NAMALWA (cell line): ENCODE data around the gene PLEKHG4B.
"Not testable (repeated sequence)": the region's sequence is repeated elsewhere in the genome, so short reads cannot be mapped to it uniquely, and the experiment has no call there.

Experiments
- DNase-seq: peaks from one replicate; pipeline ENCODE4 v3.0.0-alpha.2; 2015; ENCODE audit warnings: low spot score

Gene PLEKHG4B

DNA sequence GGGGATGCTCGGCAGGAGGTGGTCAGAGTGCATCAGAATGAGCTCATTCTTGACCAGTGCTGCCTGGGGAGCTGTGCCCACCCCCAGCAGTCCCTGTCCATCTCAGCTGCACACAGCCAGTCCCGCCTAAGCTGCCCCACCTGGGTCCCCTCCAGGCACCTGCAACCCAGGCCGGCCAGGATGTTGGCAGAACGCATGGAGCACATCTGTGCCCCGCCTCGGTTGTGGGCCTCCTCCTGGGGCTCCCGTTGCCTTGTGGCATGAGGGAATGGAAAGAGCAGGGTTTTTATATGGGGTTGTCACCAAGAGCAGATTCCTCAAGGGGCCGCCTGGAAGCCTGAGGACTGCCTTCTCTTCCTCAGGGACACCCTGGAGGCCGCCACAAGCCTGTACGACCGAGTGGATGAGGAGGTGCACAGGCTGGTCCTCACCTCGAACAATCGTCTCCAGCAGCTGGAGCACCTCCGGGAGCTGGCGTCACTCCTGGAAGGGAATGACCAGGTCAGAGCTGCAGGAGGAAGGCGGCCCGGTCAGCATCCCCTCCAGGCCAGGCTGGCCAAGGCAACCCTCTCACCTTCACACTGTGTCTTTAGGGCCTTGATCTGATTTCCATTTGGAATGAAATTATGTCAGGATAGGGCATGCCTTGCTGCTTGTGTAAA is 64.6 kb downstream of the PLEKHG4B start:
- DNase-seq, result no peak

DNA sequence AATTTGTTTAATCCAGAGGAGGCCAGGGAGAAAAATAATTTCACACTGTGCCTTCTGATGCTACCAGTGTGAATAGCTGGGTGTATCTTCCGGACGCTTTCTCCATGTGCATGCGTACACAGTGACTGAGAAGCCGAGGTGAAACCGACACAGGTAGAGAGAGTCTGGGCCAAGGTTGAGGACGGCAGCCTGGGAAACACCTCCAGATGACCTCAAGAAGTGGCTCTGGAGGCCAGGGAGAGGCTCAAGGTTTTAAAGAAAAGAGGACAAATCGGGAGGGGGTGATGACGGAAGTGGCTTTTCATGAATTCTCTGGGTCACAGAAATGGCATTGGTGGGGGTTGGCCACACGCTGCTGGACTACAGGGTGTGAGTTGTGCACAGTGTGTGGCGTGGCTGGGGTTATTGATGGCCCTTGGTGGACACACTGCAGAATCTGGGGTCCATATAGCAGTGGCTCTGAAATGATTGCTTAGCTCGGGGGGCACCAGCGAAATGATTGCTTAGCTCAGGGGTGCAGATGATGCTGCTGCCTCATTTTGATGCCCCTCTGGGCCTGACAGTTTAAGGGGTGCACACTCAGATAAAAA is 65.3 kb downstream of the PLEKHG4B start:
- DNase-seq, result no peak

DNA sequence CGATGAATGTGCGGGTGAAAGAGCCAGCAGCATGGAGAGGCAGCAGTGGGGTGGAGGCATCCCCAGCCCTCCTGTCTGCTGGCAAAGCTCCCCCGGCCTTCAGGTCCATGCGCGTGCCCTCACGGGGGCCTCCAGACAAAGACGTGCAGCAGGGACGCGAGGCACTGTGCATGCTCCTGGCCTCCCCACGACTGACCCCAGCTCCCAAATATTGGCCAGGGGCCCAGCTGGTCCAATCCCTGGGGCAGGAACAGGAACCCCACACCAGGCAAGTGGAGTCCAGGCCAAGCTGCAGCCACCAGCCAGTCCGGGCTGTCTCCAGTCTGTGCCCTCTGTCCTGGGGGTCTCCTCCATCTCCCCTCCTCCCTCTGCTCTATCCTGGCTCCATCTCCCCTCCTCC is 65.8 kb downstream of the PLEKHG4B start:
- no peak for DNase-seq

DNA sequence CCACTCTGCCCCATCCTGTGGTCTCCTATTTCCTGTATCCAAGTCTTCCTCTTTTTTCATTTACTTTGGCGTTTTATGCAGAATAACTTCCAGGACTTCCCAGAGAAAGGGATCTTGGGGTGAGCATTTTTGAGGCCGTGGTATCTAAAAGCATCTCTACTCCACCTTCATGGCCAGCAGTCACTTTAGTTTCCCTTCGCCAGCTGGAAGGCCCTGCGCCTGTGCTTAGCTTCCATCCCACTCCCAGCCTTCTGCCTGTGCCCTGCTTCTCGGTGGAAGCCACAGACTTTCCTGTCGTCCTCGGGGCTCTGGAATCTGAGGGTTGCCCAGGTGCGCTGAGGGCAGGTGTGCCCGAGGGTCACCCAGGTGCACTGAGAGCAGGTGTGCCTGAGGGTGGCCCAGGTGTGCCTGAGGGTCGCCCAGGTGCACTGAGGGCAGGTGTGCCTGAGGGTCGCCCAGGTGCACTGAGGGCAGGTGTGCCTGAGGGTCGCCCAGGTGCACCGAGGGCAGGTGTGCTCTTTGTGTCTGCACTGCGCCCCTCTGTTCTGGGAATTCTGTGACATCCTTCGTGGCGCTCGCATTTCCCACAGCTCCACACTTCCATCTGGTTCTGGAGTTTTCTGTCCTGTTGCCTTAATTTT is 67.0 kb downstream of the PLEKHG4B start:
- DNase-seq, result no peak

DNA sequence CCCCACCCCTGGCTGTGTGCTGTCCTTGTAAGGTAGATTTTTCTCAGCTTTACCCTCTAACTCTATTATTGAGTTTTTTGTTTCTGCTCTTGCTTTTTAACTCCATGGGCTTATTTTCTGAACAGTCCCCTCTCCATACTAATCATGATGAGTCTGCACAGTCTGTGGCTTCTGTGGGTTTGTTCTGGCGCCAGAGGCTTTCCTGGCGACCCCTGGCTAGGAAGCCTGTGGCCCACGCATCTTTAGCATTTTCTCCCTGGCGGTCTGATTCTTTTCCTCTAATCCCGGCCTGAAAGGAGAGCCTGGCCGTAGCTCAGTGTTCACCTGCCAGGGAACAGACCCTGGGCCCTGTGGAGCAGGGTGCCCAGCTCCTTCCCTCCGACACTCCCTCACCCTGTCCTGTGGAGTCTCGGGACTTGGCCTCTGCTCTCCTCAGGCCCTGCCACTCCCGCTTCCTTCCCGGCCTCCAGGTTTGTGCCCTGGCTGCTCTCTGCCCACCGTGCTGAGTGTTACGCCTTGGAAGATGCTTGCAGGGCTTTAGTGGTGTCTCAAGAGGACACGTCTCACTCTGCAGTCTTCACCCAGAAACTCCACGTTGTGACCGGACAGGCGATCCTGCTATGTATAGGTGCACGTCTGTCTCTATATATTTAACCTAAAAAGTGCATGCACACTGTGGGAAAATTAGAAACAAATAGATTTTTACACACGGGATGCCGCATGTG is 67.6 kb downstream of the PLEKHG4B start:
- no peak for DNase-seq

DNA sequence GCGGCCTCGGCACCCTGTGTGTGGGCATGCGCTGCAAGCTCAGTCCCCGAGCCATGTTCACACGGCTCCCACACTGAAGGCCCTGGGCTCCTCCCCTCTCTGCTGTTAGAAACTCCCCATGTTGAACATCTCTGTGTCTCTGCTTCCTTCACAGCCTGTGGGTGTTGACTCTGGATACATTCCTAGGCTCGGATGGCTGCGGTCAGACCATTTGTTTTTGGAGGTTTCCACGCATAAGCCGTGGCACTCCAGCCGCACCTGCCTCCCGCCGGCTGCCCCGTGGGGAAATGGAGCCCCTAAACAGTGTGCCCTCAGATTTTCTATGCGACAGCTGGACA is 68.2 kb downstream of the PLEKHG4B start:
- no peak for DNase-seq

DNA sequence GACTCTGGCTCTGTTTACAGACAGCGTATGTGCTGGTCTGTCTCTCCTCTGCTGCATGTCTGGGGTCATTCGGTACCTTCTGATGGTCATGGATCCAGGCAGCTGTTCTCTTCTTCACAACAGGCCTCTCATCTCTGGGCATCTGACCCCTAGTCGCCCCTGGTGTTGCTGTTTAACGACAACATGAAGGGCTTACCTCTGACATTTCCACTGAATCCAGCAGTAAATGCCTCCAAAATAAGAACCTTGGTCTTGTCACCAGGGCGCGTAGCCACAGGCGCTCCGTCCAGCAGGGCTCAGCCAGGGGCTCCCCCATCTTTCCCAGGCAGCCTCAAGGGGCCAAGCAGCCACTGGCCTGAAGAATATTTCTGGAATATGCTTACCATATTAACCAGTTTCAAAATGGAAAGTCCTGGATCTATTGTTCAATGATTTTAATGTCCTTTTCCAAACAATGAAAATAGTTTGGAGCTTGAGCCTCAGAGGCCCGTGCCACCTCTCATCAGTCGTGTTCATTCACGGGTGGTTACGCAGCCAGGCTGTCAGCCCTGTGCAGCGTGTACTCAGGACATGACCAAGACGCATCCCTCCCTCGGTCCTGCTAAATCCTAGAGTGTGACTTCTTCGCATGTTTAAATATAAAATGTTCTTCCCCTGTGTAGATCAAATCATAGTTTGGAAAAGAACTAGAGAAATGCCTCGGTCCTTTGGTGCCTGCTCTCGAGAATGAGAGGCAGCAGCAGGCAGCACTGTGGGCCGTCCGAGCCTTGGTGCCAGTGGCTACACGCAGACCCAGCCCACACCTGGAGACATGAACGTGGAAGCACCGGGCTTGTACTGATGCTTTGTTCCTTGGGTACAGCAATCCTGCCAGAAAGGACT is 69.2 kb downstream of the PLEKHG4B start:
- no peak for DNase-seq

DNA sequence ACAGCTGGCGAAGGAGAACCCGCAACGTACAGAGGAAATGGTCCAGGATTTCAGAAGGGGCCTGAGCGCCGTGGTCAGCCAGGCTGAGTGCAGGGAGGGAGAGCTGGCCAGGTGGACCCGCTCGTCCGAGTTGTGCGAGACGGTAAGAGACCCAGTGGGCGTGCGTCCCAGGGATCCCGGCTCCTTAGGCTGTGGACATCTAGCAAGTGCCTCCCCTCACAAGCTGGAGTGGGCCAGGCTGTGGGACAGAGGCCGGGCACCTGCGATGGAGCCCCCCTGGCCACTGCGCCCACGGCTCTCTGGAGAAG is 69.8 kb downstream of the PLEKHG4B start:
- no peak for DNase-seq

DNA sequence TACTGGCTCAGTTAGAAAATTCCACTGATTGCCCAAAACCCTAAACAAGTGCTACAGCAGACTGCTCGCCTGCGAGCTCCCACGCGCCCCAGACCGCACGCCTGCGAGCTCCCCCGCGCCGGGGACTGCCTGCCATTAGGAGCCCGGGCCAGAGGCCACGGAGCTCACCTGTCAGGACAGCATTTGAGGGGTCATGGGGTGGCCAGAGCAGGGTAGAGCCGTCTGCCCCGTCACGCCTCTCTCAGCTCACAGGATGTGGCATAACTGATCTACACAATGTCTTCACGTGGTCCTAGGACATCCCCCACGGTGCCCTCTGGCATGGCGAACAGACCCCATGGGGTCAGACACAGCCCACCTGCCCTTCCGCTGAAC is 70.2 kb downstream of the PLEKHG4B start:
- no peak for DNase-seq

DNA sequence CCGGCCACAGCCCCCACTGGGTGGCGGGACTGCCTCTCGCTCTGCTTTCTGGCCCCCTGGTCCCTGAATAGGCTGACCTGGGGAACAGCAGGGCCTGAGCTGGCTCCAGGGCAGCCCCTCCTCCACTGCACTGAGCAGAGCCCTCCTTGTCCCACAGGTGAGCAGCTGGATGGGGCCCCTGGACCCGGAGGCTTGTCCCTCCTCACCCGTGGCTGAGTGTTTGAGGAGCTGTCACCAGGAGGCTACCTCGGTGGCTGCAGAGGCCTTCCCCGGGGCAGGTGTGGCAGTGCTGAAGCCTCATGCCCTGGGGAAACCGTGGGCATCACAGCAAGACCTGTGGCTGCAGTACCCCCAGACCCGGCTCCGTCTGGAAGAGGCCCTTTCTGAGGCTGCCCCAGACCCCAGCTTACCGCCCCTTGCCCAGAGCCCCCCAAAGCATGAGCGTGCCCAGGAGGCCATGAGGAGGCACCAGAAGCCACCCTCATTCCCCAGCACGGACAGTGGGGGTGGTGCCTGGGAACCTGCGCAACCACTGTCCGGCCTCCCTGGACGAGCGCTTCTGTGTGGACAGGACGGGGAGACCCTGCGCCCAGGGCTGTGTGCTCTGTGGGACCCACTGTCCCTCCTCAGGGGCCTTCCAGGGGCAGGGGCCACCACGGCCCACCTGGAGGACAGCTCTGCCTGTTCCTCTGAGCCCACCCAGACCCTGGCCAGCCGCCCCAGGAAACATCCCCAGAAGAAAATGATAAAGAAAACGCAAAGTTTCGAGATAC is 70.8 kb downstream of the PLEKHG4B start:
- DNase-seq, result no peak

DNA sequence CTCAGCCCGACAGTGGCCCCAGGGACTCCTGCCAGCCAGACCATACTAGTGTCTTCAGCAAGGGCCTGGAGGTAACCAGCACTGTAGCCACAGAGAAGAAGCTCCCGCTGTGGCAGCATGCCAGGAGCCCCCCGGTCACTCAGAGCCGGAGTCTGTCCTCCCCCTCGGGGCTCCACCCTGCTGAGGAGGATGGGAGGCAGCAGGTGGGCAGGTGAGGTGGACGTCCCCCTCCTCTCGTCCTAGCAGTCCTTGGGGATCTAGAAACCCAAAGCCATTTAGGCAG is 71.3 kb downstream of the PLEKHG4B start:
- DNase-seq, result no peak

DNA sequence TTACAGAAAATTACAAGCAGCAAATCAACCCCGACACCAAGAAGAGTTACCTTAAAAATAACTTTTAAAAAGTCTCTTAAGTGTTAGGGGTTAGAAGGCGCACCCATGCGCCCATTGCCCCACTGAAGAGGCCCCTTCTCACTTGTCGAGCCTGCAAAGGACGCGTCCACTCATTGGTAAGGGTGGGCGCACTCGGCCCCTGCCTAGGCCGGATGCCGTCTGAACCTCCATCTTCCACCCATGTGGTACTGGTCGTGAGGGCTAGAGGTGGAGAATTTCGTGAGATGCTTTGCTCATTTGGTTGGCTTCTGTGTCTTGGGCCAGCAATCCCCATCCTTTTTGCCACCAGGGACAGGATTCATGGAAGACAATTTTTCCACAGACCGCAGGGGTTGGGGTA is 71.9 kb downstream of the PLEKHG4B start:
- no peak for DNase-seq

DNA sequence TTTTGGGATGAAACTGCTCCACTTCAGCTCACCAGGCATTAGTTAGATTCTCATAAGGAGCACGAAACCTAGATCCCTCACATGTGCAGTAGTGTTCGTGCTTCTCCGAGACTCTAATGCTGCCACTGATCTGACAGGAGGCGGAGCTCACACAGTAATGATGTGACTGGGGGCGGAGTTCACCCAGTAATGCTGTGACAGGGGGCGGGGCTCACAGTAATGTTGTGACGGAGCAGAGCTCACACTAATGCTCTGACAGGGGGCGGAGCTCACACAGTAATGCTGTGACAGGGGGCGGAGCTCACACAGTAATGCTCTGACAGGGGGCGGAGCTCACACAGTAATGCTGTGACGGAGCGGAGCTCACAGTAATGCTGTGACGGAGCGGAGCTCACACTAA is 72.3 kb downstream of the PLEKHG4B start:
- peak; percentile 46 for DNase-seq

DNA sequence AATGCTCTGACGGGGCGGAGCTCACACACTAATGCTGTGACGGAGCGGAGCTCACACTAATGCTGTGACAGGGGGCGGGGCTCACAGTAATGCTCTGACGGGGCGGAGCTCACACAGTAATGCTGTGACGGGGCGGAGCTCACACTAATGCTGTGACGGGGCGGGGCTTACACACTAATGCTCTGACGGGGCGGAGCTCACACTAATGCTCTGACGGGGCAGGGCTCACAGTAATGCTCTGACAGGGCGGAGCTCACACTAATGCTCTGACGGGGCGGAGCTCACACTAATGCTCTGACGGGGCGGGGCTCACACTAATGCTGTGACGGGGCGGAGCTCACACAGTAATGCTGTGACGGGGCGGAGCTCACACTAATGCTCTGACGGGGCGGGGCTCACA is 72.8 kb downstream of the PLEKHG4B start:
- not testable (repeated sequence) for DNase-seq

DNA sequence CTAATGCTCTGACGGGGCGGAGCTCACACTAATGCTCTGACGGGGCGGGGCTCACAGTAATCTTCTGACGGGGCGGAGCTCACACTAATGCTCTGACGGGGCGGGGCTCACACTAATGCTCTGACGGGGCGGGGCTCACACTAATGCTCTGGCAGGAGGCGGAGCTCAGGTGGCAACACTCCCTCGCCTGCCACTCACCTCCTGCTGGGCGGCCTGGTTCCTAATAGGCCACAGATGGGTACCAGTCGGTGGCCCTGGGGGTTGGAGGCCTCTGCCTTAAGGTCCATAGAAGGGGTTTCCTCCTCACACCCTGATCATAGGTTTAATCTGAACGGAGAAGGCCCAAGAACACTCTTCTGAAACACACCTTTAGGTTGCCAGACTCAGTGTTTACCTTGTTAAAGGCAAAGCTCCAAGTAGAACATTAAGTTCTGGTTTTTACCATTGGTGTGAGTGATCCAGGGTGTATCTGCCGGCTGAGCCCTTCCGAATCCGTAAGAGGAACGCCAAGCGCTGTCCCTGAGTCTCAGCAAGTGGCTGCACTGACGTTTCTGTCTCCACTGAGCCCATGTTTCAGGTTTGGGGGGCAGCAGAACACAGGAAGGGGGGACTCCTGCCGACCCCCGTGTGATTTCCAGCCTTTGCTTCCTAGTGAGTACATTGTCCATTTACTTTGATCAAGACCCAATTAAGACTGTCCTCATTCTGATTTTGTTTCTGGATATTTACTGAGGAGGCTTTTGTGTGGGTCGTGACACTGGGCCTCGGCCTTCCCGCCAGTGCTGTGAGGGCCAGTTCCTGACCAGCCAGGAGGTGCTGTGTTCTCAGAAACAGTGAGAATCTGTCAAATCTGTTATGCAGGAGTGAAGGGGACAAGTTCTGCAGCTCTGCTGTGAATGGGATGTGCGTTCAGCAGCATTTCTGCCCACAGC is 74.7 kb downstream of the PLEKHG4B start:
- DNase-seq, result no peak

DNA sequence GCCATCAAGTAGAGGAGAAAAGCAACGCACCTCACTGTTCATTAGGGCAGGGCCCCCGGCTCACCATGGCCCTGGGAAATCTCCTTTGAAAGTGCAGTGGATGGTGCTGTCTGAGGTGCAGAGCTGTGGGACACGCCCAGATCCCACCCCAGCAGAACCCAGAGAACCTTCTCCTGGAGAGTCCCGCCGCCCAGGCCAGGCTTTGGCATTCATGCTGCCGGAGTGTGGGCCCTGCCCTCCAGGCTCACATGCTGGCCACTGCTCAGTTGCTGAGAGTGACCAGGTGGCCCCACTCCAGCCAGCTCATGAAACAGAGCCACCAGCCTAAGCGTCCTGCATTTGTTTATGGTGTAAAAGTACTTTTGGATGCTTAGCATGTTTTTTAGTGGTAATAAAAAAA is 75.5 kb downstream of the PLEKHG4B start:
- no peak for DNase-seq

DNA sequence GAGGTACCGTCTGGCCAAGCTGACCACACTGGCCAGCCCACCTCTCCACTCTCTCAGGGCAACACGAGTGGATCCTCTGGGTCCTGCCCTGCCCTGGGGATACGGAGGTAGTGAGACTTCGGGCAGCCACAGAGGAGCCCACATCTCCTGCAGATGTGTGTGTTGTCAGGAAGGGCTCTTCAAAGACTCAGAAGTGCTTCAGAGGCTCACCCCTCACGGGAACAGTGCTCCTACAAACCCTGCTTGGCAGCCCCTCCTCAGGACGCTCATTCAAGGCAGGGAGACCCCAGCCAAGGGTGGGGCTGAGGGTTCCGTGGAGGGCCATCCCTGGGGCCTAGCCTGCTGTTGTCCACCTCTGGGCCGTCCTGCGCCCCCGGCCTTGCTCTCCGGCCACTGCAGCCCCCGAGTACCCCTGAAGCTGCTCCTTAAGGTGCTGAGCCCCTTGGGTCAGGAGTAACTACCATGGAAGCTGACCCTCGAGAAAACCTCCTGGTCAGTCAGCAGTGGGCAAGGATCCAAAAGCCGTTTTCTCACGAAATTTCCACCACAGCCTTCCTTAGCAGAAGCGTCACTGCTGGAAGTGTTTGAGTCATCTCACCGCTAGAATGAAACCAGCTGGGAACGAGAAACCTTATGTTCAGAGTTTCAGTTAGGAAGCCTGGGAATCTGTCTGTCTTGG is 76.2 kb downstream of the PLEKHG4B start:
- DNase-seq, result no peak

DNA sequence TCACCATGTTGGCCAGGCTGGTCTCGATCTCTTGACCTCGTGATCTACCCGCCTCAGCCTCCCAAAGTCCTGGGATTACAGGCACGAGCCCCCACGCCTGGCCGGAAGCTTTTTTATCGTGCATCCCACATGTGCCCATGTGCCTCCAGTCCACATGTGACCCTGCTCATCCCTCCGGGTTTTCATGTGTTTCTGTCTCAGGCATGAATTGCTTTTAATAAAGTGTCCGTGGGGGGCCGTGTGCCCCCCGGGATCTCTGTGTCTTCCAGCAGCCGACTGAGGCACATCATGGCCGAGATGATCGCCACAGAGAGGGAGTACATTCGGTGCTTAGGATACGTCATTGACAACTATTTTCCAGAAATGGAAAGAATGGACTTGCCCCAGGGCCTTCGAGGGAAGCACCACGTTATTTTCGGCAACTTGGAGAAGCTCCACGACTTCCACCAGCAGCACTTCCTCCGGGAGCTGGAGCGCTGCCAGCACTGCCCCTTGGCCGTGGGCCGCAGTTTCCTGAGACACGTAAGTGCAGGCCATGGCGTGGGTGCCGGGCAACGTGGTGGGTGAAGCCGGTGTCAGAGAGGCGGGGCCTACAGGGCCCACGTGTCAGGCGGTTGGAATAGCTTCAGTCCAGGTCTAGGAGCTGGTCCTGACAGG is 77.2 kb downstream of the PLEKHG4B start:
- no peak for DNase-seq

DNA sequence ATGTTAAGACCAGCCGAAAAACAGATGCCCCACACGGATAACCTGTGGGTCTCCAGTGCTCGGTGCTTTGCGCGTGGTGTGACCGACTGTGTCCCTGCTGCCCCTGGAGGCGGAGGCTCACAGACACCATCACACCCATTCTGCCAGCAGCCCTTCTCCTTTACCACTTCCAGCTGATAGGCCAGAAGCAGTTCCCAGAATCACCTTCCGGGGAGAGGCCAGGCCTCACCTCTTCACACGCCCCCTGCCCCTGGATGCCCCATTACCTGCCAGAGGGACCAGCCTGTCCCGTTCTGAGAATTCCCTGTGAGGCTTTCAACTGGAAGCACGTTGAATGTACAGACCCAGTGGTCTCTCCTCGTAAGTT is 77.7 kb downstream of the PLEKHG4B start:
- DNase-seq, result no peak
